Hepatocyte (in vitro differentiated cells): ENCODE data around the gene RGS13. TPM values are rescaled to one million over a fixed set of nuclear protein-coding genes. Genes with fewer than 3 reads are reported as not detected.
A peak's percentile ranks its signal among the peaks of the same experiment; 100 is the strongest.

Source experiments
- DNase-seq: peaks from one replicate; pipeline ENCODE4 v3.0.0-alpha.2; 2016; ENCODE audit warnings: low spot score
- H2AFZ ChIP-seq: fragments of 200-600 bp; sonication (generic); 2 replicates; pipeline ENCODE4 v1.6.0; 2016; ENCODE audit warnings: antibody characterized with exemption, mild to moderate bottlenecking
- H3K27ac ChIP-seq: fragments of 200-600 bp; sonication (generic); 2 replicates; pipeline ENCODE4 v1.5.1; 2016; ENCODE audit warnings: mild to moderate bottlenecking
- H3K27me3 ChIP-seq: fragments of 200-600 bp; sonication (generic); 2 replicates; pipeline ENCODE4 v1.6.1; 2016
- H3K36me3 ChIP-seq: fragments of 200-600 bp; sonication (generic); replicated peaks from 2 replicates; pipeline ENCODE4 v1.5.1; 2016; ENCODE audit warnings: low read depth; ENCODE audit not compliant: insufficient read depth
- H3K4me1 ChIP-seq: fragments of 200-600 bp; sonication (generic); 2 replicates; pipeline ENCODE4 v1.5.1; 2016; ENCODE audit warnings: mild to moderate bottlenecking, moderate library complexity; ENCODE audit not compliant: insufficient read depth
- H3K4me2 ChIP-seq: fragments of 200-600 bp; sonication (generic); 2 replicates; pipeline ENCODE4 v1.6.0; 2016
- H3K4me3 ChIP-seq: fragments of 200-600 bp; sonication (generic); 2 replicates; pipeline ENCODE4 v1.5.1; 2016; ENCODE audit warnings: mild to moderate bottlenecking
- H3K79me2 ChIP-seq: fragments of 200-600 bp; sonication (generic); 2 replicates; pipeline ENCODE4 v1.6.0; 2017; ENCODE audit warnings: mild to moderate bottlenecking
- H3K9me2 ChIP-seq: fragments of 200-600 bp; sonication (generic); replicated peaks from 2 replicates; pipeline ENCODE4 v1.6.0; 2017; ENCODE audit warnings: mild to moderate bottlenecking; ENCODE audit not compliant: insufficient read depth
- H3K9me3 ChIP-seq: fragments of 200-600 bp; sonication (generic); 2 replicates; pipeline ENCODE4 v1.5.1; 2016; ENCODE audit warnings: low read depth, mild to moderate bottlenecking
- H4K20me1 ChIP-seq: fragments of 200-600 bp; sonication (generic); 2 replicates; pipeline ENCODE4 v1.6.0; 2016; ENCODE audit warnings: mild to moderate bottlenecking; ENCODE audit not compliant: insufficient read depth, poor library complexity, severe bottlenecking
- CTCF ChIP-seq: fragments of 200-600 bp; sonication (generic); IDR thresholded peaks from 2 replicates; pipeline ENCODE4 v1.5.1; 2016; ENCODE audit warnings: antibody characterized with exemption, mild to moderate bottlenecking; ENCODE audit not compliant: poor library complexity
- EZH2 ChIP-seq: fragments of 200-600 bp; sonication (generic); IDR thresholded peaks from 2 replicates; pipeline ENCODE4 v1.6.1; 2016; ENCODE audit warnings: antibody characterized with exemption, mild to moderate bottlenecking, borderline replicate concordance
- EZH2phosphoT487 ChIP-seq: fragments of 200-600 bp; sonication (generic); IDR thresholded peaks from one replicate; pipeline ENCODE4 v1.6.1; 2018; ENCODE audit warnings: antibody characterized with exemption, mild to moderate bottlenecking, low read depth, moderate library complexity; ENCODE audit not compliant: unreplicated experiment, severe bottlenecking
- WGBS: methylation state at CpG from one replicate; pipeline ENCODE4 v1.1.6; 2016; ENCODE audit warnings: low lambda C conversion rate; ENCODE audit errors: missing lambda C conversion rate; 5-methylcytosine and 5-hydroxymethylcytosine counted together
- polyA plus RNA-seq: library from polyadenylated mRNA; unstranded; fragments of >200 nt; fragmentation: Nextera tagmentation; extraction: Ambion mirVana; gene quantifications from 2 replicates; pipeline ENCODE4 v1.2.1, GENCODE V29; 2016
- total RNA-seq: library from RNA; depleted of rRNA; stranded (reverse); fragments of >200 nt; gene quantifications from 2 replicates; pipeline ENCODE4 v1.2.3, GENCODE V29; 2014

RGS13 gene, protein sequence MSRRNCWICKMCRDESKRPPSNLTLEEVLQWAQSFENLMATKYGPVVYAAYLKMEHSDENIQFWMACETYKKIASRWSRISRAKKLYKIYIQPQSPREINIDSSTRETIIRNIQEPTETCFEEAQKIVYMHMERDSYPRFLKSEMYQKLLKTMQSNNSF
- 3.3 and 4.4 TPM in 2 replicates for total RNA-seq
- 1.1 and 2.7 TPM in 2 replicates for polyA plus RNA-seq

GRCh38 chr1:192635939-192636338 is at the start of gene RGS13:
RGS13 (plus strand) TSS chr1:192636147; CDS start chr1:192644335, 8,188 bp downstream.
- no peak within 1 kb of the TSS for H2AFZ ChIP-seq
- no peak for DNase-seq

GRCh38 chr1:192587386-192588266 is 48.3 kb upstream of the RGS13 start:
- Histone ChIP-seq H2AFZ (no peak overlapping the region), H3K27ac (peak overlapping the region; percentile 12), H3K79me2 (no peaks in the 10 kb centered on the region), H4K20me1 (no peaks in the 10 kb centered on the region), H3K27me3 (no peaks in the 10 kb centered on the region), H3K4me2 (no peak overlapping the region), H3K9me2 (no peaks in the 10 kb centered on the region), H3K4me1 (peaks cover 7% of the 10 kb centered on the region), H3K4me3 (no peak overlapping the region), H3K9me3 (no peaks in the 10 kb centered on the region), H3K36me3 (no peaks in the 10 kb centered on the region)
- no peak for DNase-seq
- 94% methylated on average over 5 of the region's 5 CpGs for WGBS
- TF ChIP-seq EZH2 (no peak), CTCF (no peak), EZH2phosphoT487 (no peak)

More at GRCh38 chr1:192635939-192636338, at the start of gene RGS13:
- Histone ChIP-seq H3K27ac (peak within 1 kb of the TSS; percentile 8), H3K4me3 (no peak within 1 kb of the TSS), H3K27me3 (no peaks in the 10 kb centered on the region), H4K20me1 (no peaks in the 10 kb centered on the region), H3K79me2 (no peaks in the 10 kb centered on the region), H3K9me2 (no peaks in the 10 kb centered on the region), H3K4me1 (peaks cover 28% of the 10 kb centered on the region), H3K36me3 (no peaks in the 10 kb centered on the region), H3K4me2 (peak within 1 kb of the TSS; percentile 29), H3K9me3 (no peaks in the 10 kb centered on the region)
- TF ChIP-seq EZH2 (no peak), CTCF (no peak), EZH2phosphoT487 (no peak)
- WGBS: 37% methylated on average over 4 of the region's 4 CpGs

- Histone ChIP-seq H3K4me3 (no peak overlapping the region), H3K4me2 (no peak overlapping the region), H3K4me1 (peaks cover 7% of the 10 kb centered on the region), H3K36me3 (no peaks in the 10 kb centered on the region), H2AFZ (no peak overlapping the region), H3K79me2 (no peaks in the 10 kb centered on the region), H4K20me1 (no peaks in the 10 kb centered on the region), H3K27me3 (no peaks in the 10 kb centered on the region), H3K9me2 (no peaks in the 10 kb centered on the region), H3K9me3 (no peaks in the 10 kb centered on the region), H3K27ac (peak overlapping the region; percentile 12)
- TF ChIP-seq EZH2 (no peak), EZH2phosphoT487 (no peak), CTCF (no peak)
- 89% methylated on average over 1 of the region's 1 CpG for WGBS
- no peak for DNase-seq
Observed at GRCh38 chr1:192588546-192588945, 47.4 kb upstream of the RGS13 start.
